Thyroid gland (tissue), 4 donors: ENCODE results near the gene VIL1. TPM values are rescaled to one million over a fixed set of nuclear protein-coding genes. Genes with fewer than 3 reads are reported as not detected.

Source experiments
- DNase-seq, 2 donors: peaks; one replicate each; pipeline ENCODE4 v3.0.0-alpha.2; 2019
- H3K27ac ChIP-seq, 3 donors: fragments of 200-600 bp; sonication (generic); 1 replicate in 2 of 3; 2 replicates in 1 of 3; pipeline ENCODE4 v1.5.1; 2016 to 2019; ENCODE audit warnings: mild to moderate bottlenecking in 1 of 3, moderate library complexity in 1 of 3
- H3K27me3 ChIP-seq: fragments of 200-600 bp; sonication (generic); one replicate; pipeline ENCODE4 v1.5.1; 2019
- H3K36me3 ChIP-seq, 2 donors: fragments of 200-600 bp; sonication (generic); one replicate each; pipeline ENCODE4 v1.5.1; 2016 to 2019
- H3K4me1 ChIP-seq, 2 donors: fragments of 200-600 bp; sonication (generic); one replicate each; pipeline ENCODE4 v1.5.1; 2017 to 2019
- H3K4me3 ChIP-seq, 3 donors: fragments of 200-600 bp; sonication (generic); replicated peaks in 1 of 3; 1 replicate in 2 of 3; 2 replicates in 1 of 3; pipeline ENCODE4 v1.5.1; 2016; ENCODE audit warnings: mild to moderate bottlenecking in 1 of 3
- H3K9me3 ChIP-seq: fragments of 200-600 bp; sonication (generic); one replicate; pipeline ENCODE4 v1.5.1; 2017
- POLR2A ChIP-seq, 2 donors: fragments of 450-650 bp; IDR thresholded peaks; one replicate each; pipeline ENCODE4 v1.6.1; 2017; ENCODE audit warnings: antibody characterized with exemption in 2 of 2, mild to moderate bottlenecking in 2 of 2, moderate library complexity in 1 of 2
- WGBS, 2 donors: methylation state at CpG; one replicate each; pipeline ENCODE4 v1.1.5; 2017; 5-methylcytosine and 5-hydroxymethylcytosine counted together
- intact Hi-C: fragments of 100-400 bp; cut with DNase I; formaldehyde crosslinking; loops from one replicate; pipeline ENCODE4 v1.15.1; 2023
- total RNA-seq, 4 donors: library from RNA; depleted of rRNA; stranded (reverse); fragments of >200 nt; gene quantifications; one replicate each; pipeline ENCODE4 v1.2.3, GENCODE V29; 2016
- TF ChIP-seq, protein P1 (sequence below), 6 experiments: fragments of 200-600 bp in 3 of 6; fragments of 450-650 bp in 3 of 6; sonication (generic) in 3 of 6; IDR thresholded peaks; one replicate each; pipeline ENCODE4 v1.5.1; 2016 to 2019; ENCODE audit warnings: antibody characterized with exemption in 6 of 6, mild to moderate bottlenecking in 2 of 6, inconsistent platforms in 1 of 6, moderate library complexity in 1 of 6

The VIL1 gene
- total RNA-seq, 4 donors from 2014 or later, result not detected

DNA sequence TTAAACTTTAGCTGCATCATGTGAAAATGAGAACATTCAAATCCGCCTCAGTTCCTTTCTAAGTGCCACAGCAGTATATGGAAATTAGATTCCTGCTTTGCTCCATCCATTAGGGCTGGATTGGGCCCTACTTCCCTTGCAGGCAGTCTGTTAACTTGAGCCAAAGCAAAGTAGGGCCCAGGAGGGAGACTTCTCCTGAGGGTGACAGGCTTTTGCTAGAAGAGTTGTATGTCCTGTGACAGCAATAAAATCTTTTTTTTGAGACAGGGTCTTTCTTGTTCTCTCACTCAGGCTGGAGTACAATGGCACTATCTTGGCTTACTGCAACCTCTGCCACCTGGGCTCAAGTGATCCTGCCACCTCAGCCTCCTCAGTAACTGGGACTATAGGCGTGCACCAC, 28.1 kb downstream of the VIL1 start:
- Histone ChIP-seq H3K4me3 (no peak overlapping the region), H3K27ac (no peak overlapping the region), H3K36me3 (peaks cover 0 to 6% of the 10 kb centered on the region in 2 donors), H3K4me1 (no peaks in the 10 kb centered on the region), H3K27me3 (no peaks in the 10 kb centered on the region), H3K9me3 (no peaks in the 10 kb centered on the region)
- WGBS, 2 donors, result 95 to 100% methylated on average over 2 of the region's 2 CpGs
- no peak for TF ChIP-seq POLR2A (IDR thresholded peaks at IDR 0.05)
- TF ChIP-seq, protein P1, sequence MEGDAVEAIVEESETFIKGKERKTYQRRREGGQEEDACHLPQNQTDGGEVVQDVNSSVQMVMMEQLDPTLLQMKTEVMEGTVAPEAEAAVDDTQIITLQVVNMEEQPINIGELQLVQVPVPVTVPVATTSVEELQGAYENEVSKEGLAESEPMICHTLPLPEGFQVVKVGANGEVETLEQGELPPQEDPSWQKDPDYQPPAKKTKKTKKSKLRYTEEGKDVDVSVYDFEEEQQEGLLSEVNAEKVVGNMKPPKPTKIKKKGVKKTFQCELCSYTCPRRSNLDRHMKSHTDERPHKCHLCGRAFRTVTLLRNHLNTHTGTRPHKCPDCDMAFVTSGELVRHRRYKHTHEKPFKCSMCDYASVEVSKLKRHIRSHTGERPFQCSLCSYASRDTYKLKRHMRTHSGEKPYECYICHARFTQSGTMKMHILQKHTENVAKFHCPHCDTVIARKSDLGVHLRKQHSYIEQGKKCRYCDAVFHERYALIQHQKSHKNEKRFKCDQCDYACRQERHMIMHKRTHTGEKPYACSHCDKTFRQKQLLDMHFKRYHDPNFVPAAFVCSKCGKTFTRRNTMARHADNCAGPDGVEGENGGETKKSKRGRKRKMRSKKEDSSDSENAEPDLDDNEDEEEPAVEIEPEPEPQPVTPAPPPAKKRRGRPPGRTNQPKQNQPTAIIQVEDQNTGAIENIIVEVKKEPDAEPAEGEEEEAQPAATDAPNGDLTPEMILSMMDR (IDR thresholded peaks at IDR 0.05), result no peak
- intact Hi-C loops, result no loop called here
- no peak for DNase-seq

DNA sequence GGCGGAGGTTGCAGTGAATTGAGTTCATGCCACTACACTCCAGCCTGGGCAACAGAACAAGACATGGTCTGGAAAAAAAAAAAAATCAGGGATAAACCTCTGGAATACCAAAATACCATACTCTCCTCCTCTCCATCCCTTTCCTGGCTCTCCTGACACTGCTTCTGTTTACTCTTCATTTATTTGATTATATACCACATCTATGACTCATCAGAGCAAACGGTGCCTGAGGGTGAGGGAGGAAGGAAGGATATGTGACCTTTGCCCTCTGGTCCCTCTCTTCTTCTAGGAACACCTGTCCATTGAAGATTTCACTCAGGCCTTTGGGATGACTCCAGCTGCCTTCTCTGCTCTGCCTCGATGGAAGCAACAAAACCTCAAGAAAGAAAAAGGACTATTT, 30.0 kb downstream of the VIL1 start:
- TF ChIP-seq, protein P1 (IDR thresholded peaks at IDR 0.05), result no peak
- TF ChIP-seq POLR2A (IDR thresholded peaks at IDR 0.05), result no peak
- Histone ChIP-seq H3K36me3 (peaks cover 5 to 8% of the 10 kb centered on the region in 2 donors), H3K4me3 (no peak overlapping the region), H3K9me3 (no peaks in the 10 kb centered on the region), H3K27ac (no peak overlapping the region), H3K27me3 (no peaks in the 10 kb centered on the region), H3K4me1 (no peaks in the 10 kb centered on the region)
- no peak for DNase-seq
- 72 to 74% methylated on average over 3 of the region's 3 CpGs for WGBS, 2 donors
- intact Hi-C loops, result no loop called here

DNA sequence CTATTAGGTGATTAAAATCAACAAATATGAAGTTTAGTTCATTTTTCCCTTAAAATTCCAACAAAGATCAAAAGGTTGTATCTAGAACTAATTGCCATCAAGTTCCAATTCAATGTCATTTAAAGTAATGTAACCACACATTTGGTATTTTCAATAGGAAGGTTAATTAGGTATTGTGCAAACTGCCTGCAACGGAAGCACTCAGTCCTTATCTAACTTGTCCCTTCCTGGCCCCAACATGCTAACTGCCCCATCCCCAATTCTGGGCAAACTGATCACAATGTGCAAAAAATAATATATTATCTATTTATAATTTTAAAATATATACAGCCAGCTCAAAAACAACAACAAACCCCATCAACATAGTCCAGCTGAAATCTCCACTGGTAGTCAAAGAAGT, 33.2 kb downstream of the VIL1 start:
- Histone ChIP-seq H3K36me3 (peaks cover 26 to 32% of the 10 kb centered on the region in 2 donors), H3K9me3 (no peaks in the 10 kb centered on the region), H3K27me3 (no peaks in the 10 kb centered on the region), H3K4me1 (no peaks in the 10 kb centered on the region), H3K4me3 (no peak overlapping the region), H3K27ac (no peak overlapping the region)
- 94 to 96% methylated on average over 1 of the region's 1 CpG for WGBS, 2 donors
- intact Hi-C loops, result no loop called here
- DNase-seq, result no peak
- TF ChIP-seq POLR2A (IDR thresholded peaks at IDR 0.05), result no peak
- TF ChIP-seq, protein P1 (IDR thresholded peaks at IDR 0.05), result no peak

DNA sequence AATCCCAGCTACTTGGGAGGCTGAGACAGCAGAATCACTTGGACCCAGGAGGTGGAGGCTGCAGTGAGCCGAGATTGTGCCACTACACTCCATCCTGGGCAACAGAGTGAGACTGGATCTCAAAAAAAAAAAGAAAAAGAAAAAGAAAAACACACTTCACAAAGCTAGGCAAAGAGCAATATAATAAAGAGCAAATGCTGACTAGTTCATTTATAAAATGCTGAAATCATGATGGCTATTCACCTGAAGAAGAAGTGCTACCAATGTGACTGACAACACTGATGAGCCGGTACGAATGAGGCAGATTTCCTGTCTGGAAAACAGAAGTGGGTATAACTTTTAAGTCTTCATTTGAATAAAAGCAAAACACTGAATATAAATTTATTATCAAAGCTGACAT, 37.9 kb downstream of the VIL1 start:
- no peaks in the 10 kb centered on the region for H3K4me1 ChIP-seq
- intact Hi-C loops, result no loop called here
- no peaks in the 10 kb centered on the region for H3K27me3 ChIP-seq
- TF ChIP-seq, protein P1 (IDR thresholded peaks at IDR 0.05), result no peak
- H3K4me3 ChIP-seq, result no peak overlapping the region
- no peak for DNase-seq
- no peaks in the 10 kb centered on the region for H3K9me3 ChIP-seq
- H3K27ac ChIP-seq, result no peak overlapping the region
- 97 to 100% methylated on average over 3 of the region's 3 CpGs for WGBS, 2 donors
- peaks cover 26 to 27% of the 10 kb centered on the region in 2 donors for H3K36me3 ChIP-seq

DNA sequence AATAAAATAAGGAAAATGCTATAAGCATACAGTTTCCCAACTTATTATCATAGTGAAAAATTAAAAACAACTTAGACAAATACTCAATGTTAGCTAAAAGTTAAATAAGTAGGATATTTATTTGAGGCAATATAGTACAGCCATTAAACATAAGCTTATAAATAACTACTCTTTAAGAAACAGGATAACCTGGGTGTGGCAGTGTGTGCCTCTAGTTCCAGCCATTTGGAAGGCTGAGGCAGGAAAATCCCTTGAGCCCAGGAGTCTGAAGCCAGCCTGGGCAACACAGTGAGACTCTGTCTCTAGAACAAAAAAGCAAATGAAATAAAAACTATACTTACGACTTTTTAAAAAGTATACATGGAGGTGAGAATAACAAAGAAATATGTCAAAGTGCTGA, 39.7 kb downstream of the VIL1 start:
- 74 to 87% methylated on average over 1 of the region's 1 CpG for WGBS, 2 donors
- Histone ChIP-seq H3K27ac (no peak overlapping the region), H3K4me1 (no peaks in the 10 kb centered on the region), H3K36me3 (peaks cover 24 to 30% of the 10 kb centered on the region in 2 donors), H3K27me3 (no peaks in the 10 kb centered on the region), H3K9me3 (no peaks in the 10 kb centered on the region), H3K4me3 (no peak overlapping the region)
- no peak for DNase-seq
- intact Hi-C loops, result no loop called here
- no peak for TF ChIP-seq POLR2A (IDR thresholded peaks at IDR 0.05)
- TF ChIP-seq, protein P1 (IDR thresholded peaks at IDR 0.05), result no peak
